ENCODE measurements around the gene ZNF787.
"Not testable (repeated sequence)": the region's sequence is repeated elsewhere in the genome, so short reads cannot be mapped to it uniquely, and the experiment has no call there.

DNA sequence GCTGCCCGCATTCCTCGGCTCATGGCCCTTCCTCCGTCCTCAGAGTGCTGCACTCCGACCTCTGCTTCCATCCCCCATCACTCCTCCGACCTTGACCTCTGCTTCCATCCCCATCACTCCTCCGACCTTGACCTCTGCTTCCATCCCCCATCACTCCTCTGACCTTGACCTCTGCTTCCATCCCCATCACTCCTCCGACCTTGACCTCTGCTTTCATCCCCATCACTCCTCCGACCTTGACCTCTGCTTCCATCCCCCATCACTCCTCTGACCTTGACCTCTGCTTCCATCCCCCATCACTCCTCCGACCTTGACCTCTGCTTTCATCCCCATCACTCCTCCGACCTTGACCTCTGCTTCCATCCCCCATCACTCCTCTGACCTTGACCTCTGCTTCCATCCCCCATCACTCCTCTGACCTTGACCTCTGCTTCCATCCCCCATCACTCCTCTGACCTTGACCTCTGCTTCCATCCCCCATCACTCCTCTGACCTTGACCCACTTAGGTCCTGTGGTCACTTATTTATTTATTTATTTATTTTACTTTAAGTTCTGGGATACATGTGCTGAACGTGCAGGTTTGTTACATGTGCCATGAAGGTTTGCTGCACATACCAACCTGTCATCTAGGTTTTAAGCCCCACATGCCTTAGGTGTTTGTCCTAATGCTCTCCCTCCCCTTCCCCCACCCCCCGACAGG is 28.0 kb upstream of the ZNF787 start:
- TF ChIP-seq, protein P1, sequence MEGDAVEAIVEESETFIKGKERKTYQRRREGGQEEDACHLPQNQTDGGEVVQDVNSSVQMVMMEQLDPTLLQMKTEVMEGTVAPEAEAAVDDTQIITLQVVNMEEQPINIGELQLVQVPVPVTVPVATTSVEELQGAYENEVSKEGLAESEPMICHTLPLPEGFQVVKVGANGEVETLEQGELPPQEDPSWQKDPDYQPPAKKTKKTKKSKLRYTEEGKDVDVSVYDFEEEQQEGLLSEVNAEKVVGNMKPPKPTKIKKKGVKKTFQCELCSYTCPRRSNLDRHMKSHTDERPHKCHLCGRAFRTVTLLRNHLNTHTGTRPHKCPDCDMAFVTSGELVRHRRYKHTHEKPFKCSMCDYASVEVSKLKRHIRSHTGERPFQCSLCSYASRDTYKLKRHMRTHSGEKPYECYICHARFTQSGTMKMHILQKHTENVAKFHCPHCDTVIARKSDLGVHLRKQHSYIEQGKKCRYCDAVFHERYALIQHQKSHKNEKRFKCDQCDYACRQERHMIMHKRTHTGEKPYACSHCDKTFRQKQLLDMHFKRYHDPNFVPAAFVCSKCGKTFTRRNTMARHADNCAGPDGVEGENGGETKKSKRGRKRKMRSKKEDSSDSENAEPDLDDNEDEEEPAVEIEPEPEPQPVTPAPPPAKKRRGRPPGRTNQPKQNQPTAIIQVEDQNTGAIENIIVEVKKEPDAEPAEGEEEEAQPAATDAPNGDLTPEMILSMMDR (conservative IDR thresholded peaks at IDR 0.05; ENCODE audit: low read depth, low read length) = not testable (repeated sequence)
- not testable (repeated sequence) for TF ChIP-seq EZH2 (IDR thresholded peaks at IDR 0.05; ENCODE audit: borderline replicate concordance, low read depth, low read length, poor library complexity, severe bottlenecking)
